Activated T-cell treated with anti-CD3 and anti-CD28 coated beads for 24 hours (primary cell): Measurements from ENCODE around the gene MMP23B.
"Not testable (repeated sequence)": the region's sequence is repeated elsewhere in the genome, so short reads cannot be mapped to it uniquely, and the experiment has no call there.

ENCODE experiments used
- DNase-seq: peaks from one replicate; pipeline ENCODE4 v3.0.0-alpha.2; 2020; ENCODE audit warnings: low read depth

The MMP23B gene

DNA sequence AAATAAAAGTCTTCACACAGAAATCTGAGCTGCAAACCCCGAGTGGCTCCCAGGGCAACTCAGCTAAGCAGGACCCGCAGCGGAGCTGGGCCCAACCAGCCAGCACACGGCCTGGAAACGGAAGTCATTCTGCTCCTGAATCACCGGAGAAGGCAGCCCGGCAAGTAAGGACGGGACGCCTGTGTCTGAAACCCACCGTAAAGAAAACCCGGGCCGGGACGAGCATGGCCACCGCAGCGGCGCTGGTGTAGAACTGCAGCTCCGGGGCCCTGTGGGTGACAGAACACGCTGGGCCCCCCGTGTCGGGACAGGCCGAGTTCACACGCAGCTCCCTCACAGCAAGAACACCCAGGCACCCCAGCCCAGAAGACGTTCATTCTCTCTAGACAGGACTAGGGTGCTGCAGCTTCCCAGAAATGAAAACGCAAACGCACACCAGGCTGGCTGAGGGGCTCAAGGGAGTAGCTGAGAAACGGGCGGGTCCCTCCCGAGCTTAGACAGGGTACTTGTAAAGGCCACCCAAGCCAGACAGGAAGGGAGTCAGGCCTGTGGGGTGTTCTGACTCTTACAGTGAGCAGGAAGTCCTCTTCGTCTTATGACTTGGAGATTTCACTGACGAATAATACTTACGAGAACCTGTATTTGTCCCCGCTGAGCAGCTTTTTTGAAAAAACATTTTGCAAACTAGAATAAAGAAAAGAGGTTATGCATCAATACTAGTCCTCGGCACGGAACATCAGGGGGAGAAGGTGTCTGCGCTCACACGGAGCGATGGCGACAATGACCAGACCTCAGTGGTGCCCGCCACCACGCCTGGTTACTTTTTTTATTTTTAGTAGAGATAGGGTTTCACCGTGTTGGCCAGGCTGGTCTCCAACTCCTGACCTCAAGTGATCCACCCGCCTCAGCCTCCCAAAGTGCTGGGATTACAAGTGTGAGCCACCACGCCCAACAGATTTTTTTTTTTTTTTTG is 37.8 kb downstream of the MMP23B start:
- DNase-seq = no peak

DNA sequence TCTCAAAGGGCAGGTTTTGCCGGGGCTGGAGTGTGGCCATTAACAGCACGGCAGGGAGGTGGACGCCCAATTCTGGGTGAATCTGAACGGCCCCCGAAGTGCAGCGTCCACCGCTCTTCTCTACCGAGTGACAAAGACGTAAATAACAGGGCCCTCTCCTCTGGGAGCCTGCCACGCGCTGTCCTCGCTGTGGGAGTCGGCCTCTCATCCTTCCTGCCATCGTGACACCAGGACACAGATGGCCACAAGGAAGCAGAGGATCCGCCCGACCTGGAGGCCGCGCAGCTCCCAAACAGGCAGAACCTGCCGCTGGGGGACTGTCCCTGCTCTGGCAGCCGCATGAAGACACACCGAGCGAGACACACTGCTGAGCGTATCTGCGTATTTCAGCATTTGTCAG is 38.9 kb downstream of the MMP23B start:
- DNase-seq = no peak

DNA sequence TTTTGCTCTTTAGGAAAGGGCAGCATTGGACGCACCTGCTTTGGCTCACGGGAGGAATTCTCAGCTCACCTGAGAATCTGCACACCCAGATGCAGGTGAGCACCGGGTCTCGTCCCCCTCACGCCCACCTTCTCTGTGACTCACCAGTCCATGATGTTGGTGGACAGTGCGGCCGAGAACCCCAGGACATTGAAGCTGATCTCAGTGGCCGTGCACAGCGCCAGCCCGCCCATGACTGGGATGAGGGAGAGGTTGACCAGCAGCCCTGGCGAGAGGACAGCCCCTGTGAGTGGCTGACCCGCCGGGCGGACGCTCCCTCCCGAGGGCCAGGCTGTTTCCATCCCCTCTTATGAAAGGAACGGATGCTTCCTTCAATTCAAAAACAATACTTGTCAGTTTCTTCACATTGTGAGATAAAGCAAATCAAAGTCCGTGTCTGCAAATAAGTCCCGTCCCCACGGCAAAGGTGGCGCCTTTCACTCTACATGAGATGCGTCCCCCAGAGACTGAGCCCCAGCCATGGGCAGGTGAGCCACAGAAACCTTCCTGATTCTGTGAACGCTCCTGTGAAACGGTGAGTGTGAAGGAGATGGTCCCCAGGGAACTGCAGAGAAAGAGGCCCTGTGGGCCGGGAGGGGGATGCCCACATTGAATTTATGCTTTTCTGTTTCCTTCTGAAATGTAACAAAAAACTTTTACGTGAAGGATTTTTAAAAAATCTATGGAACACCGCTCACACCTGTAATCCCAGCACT is 39.6 kb downstream of the MMP23B start:
- DNase-seq = no peak

DNA sequence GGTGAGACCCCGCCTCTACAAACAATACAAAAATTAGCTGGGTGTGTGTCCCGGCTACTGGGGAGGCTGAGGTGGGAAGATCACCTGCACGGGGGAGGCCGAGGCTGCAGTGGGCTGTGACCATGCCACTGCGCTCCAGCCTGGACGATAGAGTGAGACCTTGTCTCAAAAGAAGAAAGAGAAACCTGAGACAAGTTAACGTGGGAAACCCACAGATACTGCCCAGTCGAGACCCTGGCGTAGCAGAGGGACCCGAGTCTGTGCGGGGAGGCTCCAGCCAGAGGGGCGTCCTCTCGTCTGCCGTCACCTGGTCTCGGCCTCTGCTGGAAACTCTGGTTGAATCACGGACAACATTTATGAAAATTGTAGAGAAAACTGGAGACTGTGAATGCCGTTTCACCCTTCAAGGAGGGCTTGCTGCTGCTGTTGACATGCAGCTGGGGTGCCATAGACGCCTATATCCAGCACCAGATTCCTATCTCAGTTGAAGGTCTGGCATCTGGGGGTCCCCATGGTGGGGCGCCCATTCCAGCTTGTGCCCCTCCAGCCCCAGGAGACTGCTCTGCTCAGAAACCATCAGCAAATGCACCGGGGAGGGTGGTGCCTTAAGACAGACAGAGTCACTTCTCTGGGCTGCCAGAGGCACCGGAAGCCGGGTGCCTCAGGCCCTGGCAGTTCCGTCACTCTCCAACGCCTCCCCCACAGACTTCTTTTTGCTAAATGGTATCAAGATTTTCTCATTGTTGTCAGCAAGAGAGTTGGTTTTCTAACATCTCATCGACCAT is 40.4 kb downstream of the MMP23B start:
- DNase-seq = no peak

DNA sequence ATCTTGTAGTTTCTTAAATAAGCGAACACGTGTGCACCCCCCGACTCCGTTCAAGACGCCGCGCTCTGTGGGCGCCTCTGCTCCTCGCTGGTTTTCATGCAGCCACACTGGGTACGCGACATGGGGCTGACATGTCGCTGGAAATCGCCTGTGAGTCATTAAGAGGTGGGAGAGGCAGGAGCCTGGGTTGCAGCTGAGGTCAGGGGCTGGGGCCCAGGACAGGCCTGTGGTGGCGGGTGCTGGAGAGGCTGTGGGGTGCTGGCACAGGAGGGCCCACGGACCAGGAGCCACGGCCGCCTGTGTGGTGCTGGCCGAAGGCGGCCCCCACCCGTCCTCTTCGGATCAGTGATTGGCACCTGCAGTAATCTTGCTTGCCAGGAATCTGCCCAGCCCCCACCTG is 42.8 kb downstream of the MMP23B start:
- not testable (repeated sequence) for DNase-seq

DNA sequence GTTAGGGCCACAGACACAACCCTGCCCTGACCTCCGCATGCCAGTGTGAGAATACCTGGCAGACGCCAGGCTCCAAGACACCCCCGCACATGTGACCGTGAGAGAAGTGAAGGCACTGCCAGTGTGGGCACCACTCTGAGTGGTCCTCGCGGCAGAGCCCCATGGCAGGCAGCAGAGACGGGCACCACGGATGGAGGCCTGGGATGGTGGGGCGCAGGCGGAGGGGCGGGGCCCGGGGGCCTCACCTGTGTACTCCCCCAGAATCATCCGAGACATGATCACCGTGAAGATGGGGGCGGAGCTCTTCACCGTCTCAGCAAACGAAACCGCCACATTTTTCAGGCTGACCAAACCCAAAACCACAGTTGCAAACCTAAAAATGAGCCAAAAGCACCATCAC is 43.2 kb downstream of the MMP23B start:
- not testable (repeated sequence) for DNase-seq

DNA sequence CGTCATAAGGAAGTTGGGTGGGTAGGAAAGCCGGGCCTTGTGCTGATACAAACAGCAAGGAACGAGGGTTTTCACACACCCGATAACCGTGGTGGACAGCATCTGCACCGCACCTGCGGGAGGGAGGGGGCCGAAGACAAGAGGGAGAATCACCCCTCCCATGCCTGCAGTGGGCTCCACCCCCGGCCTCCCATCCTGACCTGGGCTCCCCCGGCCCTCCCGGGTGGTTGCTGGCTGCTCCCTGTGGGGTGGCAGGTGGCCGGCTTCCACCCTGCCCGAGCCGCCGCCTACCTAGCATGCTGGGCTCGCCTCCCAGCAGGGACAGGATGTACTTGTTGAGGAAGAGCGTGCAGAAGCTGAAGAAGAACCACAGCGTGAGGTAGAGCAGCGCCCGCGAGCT is 44.1 kb downstream of the MMP23B start:
- DNase-seq = not testable (repeated sequence)

DNA sequence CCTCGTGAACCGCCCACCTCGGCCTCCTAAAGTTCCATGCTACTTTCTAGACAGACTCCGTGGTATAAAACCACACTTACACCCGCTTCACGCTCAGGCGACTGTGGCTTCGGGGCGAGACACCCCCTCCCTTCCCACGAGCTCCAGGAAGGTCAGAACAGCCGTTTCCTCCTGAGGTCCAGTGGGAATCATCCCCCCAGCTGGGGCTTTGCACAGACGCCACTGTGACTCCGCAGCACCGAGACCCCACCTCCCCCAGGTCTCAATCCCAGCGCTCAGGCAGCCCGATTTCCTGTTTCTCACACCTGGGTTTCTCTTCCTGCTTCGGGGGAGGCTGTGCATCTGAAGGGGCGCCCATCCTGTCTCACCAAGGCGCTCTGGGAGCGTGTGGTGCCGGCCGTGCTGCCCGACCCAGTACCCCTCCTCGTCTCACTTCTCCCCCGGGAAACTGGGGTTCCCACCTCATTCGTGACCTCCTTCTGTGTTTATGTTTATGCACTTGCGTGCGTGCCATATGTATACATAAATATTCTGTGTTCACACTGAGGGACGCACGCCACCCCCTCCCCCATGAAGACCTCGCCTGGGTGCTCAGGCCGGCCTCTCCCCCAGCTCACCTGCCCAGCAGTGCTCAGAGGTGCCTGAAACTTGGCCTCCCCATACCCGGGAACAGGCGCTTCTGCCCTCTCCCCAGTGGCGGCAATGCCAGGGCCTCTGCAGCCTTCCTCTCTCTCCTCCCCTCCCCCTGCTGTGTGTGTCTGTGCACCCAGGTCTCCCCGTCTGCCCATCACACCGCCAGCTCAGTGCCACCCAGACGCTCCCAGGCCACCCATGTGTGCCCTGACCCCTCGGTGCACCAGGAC is 46.0 kb downstream of the MMP23B start:
- peak; percentile 34 for DNase-seq

DNA sequence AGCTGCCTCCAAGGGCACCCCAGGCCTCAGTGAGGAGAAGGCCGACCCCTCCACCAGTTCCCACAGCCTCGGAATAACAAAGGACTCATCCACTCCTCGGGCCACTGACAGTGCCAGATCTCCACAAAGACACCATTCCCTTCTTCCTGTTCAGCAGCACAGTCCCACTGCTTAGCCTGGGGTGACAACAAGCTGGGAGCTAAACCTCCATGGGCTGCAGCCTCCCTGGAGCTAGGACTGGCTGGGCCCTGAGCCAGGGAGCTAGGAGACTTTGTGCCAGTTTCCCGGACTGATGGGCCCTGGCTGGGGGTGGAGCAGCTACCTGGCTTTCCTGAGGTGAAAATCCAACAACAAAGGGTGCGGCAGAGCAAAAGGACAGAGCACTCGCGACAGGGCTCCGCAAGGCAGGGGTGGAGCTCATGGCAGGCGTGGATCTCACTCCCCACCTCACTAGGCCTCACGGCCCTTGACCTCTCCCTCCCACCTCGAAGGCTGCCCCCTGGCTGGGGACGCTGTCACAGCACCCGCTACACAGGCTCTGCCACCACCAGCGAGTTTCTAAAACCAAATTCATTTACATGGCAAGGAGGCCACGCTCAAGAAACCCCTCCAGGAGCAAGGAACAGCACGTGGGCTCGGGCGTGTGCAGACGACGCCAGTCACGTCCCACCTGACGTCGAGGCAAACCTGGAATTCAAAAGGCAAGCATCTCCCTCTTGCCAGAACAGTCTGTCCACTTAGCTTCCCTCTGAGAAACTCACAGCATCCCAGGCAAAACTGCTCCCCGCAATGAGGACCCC is 46.8 kb downstream of the MMP23B start:
- peak; percentile 45 for DNase-seq

DNA sequence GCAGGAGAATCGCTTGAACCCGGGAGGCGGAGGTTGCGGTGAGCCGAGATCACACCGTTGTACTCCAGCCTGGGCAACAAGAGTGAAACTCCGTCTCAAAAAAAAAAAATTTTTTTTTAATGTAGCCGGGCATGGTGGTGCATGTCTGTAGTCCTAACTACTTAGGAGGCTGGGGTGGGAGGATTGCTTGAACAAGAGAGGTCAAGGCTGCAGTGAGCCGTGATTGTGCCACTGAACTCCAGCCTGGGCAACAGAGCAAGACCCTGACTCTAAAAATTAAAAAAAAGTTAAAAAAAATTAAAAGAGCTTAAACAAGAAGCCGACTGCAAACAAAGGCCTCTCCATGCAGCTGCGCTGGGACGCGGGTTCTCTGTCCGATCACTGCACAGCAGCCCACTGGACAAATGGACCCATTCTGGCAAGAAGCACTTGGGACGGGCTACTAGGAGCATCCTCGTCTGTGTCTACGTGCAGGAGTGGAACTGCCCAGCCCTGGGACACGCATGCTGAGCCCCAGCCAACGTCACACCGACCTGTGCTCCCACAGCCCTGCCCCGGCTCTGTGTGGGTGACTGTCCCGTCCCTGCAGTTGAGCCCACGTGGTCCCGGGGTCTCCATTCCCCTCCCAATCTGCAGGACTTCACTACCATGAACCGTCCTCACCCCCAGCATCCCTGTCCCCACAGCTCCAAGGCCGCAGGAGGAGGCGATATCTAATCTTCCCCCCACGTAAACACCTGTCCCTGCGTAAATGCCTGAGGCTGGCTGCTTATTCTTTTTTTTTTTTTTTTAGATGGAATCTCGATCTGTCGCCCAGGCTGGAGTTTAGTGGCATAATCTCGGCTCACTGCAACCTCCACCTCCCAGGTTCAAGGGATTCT is 48.3 kb downstream of the MMP23B start:
- no peak for DNase-seq

DNA sequence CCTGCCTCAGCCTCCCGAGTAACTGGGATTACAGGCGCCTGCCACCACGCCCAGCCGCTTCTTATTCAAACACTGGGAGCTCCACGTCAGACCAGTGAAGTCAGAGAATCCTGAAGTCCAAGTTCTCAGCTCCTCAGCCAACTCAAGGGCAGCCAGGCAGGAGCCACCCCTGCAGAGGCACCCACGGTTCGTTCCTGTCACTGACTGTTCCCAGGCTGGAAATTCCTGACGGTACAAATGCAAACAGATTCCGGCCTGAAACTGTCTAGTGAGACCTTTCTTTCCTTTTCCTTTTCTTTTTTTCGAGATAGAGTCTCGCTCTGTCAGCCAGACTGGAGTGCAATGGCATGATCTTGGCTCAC is 48.9 kb downstream of the MMP23B start:
- no peak for DNase-seq

DNA sequence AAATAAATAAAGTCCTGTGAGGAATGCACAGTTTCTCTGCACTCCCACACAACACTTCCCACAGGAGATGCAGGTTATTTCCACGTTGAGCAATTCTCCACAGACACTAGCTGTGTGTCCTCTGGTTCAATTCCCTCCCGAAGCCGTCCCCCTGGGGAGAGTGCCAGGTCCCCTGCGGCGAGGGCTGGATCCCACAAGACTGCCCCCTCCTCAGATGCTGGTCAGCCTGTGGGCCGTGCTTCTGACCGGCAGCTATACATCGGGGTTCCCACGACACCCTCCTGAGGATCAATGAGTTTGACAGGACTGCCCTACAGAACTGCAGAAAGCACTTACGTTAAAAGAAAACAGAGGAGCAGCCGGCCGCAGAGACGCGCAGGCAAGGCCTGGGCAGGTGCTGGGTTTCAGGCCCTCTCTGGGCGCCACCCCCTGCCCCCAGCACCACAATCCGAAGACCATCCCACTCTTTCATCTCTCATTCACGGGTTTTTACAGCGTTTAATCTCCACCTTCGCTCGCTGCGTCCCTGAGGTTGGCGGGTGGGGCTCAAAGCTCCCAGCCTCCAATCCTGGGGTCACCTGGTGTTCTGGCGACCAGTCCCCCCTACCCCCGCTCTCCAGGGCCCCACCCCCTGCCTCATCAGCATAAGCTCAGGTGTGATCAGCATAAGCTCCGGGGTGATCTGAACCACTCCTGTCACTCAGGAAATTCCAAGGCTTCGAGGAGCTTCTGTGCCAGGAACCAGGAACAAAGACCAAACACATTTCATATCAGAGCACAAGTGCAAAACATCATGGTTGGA is 51.3 kb downstream of the MMP23B start:
- DNase-seq = no peak
